GM19238 (cell line): ENCODE measurements around the gene TRAPPC10.
"Not testable (repeated sequence)": the region's sequence is repeated elsewhere in the genome, so short reads cannot be mapped to it uniquely, and the experiment has no call there.

Source experiments
- DNase-seq: peaks from one replicate; pipeline ENCODE4 v3.0.0; 2011; ENCODE audit warnings: low spot score; ENCODE audit not compliant: insufficient read length

Gene TRAPPC10

GRCh38 chr21:44088401-44088780, 76.3 kb downstream of the TRAPPC10 start:
- DNase-seq: no peak

GRCh38 chr21:44089001-44089911, 77.1 kb downstream of the TRAPPC10 start:
- peak; percentile 35 for DNase-seq

GRCh38 chr21:44090325-44090724, 78.2 kb downstream of the TRAPPC10 start:
- DNase-seq: no peak

- no peak for DNase-seq
Measured at GRCh38 chr21:44092211-44092610, 80.1 kb downstream of the TRAPPC10 start.

GRCh38 chr21:44093761-44094160, 81.7 kb downstream of the TRAPPC10 start:
- DNase-seq: no peak

GRCh38 chr21:44094832-44095231, 82.7 kb downstream of the TRAPPC10 start:
- DNase-seq: no peak

- DNase-seq: not testable (repeated sequence)
Measured at GRCh38 chr21:44098507-44098906, 86.4 kb downstream of the TRAPPC10 start.

GRCh38 chr21:44098964-44099363, 86.9 kb downstream of the TRAPPC10 start:
- DNase-seq: not testable (repeated sequence)

- DNase-seq: not testable (repeated sequence)
Measured at GRCh38 chr21:44107026-44107501, 95.0 kb downstream of the TRAPPC10 start, which contains the start of gene PWP2. PWP2 (plus strand) TSS chr21:44107399; CDS start chr21:44107417, 18 bp downstream.

GRCh38 chr21:44107589-44107988, 95.5 kb downstream of the TRAPPC10 start:
- DNase-seq: not testable (repeated sequence)

- not testable (repeated sequence) for DNase-seq
Measured at GRCh38 chr21:44113702-44114371, 101.7 kb downstream of the TRAPPC10 start.

- DNase-seq: not testable (repeated sequence)
Measured at GRCh38 chr21:44122131-44122530, 110.0 kb downstream of the TRAPPC10 start.

GRCh38 chr21:44127827-44128226, 115.7 kb downstream of the TRAPPC10 start:
- DNase-seq: not testable (repeated sequence)

GRCh38 chr21:44133715-44134057, 121.6 kb downstream of the TRAPPC10 start:
- not testable (repeated sequence) for DNase-seq

GRCh38 chr21:44134732-44135131, 122.6 kb downstream of the TRAPPC10 start:
- DNase-seq: not testable (repeated sequence)

- not testable (repeated sequence) for DNase-seq
Measured at GRCh38 chr21:44138039-44138438, 125.9 kb downstream of the TRAPPC10 start.

GRCh38 chr21:44139787-44140551, 127.9 kb downstream of the TRAPPC10 start:
- not testable (repeated sequence) for DNase-seq

- DNase-seq: not testable (repeated sequence)
Measured at GRCh38 chr21:44140552-44140932, 128.4 kb downstream of the TRAPPC10 start.

- not testable (repeated sequence) for DNase-seq
Measured at GRCh38 chr21:44142470-44142869, 130.4 kb downstream of the TRAPPC10 start.

GRCh38 chr21:44143380-44143779, 131.3 kb downstream of the TRAPPC10 start:
- DNase-seq: not testable (repeated sequence)

- not testable (repeated sequence) for DNase-seq
Measured at GRCh38 chr21:44143996-44144395, 131.9 kb downstream of the TRAPPC10 start.
